Choroid plexus epithelial cell (primary cell): Measurements from ENCODE around the gene HES7.

Source experiments
- DNase-seq: peaks from one replicate; pipeline ENCODE4 v3.0.0-alpha.2; 2010; ENCODE audit warnings: low read depth
- H3K4me3 ChIP-seq: 2 replicates; pipeline ENCODE4 v1.5.1; 2011; ENCODE audit warnings: low read depth, mild to moderate bottlenecking, control low read depth, low read length, moderate library complexity
- TF ChIP-seq, protein P1 (sequence below): conservative IDR thresholded peaks from 2 replicates; pipeline ENCODE4 v1.5.1; 2011; ENCODE audit warnings: low read depth, mild to moderate bottlenecking, control low read depth, inconsistent platforms, low read length, moderate library complexity

Gene HES7

GRCh38 chr17:8120520-8121406 is 3.1 kb downstream of the HES7 start:
- DNase-seq = peak; percentile 72
- H3K4me3 ChIP-seq = peak overlapping the region; percentile 58
- TF ChIP-seq, protein P1, sequence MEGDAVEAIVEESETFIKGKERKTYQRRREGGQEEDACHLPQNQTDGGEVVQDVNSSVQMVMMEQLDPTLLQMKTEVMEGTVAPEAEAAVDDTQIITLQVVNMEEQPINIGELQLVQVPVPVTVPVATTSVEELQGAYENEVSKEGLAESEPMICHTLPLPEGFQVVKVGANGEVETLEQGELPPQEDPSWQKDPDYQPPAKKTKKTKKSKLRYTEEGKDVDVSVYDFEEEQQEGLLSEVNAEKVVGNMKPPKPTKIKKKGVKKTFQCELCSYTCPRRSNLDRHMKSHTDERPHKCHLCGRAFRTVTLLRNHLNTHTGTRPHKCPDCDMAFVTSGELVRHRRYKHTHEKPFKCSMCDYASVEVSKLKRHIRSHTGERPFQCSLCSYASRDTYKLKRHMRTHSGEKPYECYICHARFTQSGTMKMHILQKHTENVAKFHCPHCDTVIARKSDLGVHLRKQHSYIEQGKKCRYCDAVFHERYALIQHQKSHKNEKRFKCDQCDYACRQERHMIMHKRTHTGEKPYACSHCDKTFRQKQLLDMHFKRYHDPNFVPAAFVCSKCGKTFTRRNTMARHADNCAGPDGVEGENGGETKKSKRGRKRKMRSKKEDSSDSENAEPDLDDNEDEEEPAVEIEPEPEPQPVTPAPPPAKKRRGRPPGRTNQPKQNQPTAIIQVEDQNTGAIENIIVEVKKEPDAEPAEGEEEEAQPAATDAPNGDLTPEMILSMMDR = peak; percentile 43

DNA sequence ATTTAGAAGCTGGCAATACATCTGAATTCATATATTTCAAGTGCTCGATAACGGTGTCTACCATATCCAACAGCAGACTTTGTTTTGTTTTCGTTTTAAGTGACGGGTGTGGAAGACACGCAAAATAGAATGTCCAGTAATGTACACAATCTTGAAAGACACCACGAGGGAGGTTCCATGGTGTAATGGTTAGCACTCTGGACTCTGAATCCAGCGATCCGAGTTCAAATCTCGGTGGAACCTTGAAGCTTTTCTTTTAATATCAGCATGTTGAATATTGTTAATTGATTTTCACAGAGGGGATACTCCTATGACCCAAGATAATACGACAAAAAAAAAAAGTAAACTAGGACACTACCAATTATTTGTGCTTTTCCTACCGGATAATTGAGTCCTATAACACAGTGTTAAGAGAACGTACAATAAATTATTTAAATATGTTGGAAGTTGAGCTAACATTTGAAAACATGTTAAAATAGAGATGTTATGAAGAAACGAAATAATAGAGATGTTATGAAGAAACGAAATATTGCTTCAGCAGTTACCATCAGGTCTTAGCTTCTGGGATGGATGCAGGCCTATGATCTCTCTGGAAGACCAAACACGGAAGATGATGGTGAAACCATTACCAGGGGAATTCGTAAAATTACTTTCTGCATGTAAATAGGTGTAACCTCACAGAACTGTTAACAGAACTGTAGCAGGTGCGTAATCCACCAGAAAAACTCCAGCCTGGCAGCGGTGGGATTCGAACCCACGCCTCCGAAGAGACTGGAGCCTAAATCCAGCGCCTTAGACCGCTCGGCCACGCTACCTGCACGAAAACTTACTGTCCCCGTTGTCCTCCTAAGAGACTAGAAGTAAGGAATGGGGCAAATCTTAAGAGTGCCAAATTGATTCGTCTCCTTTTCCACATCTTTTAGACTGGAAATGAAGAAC is 4.1 kb downstream of the HES7 start:
- DNase-seq = peak; percentile 95
- TF ChIP-seq, protein P1 = no peak
- H3K4me3 ChIP-seq = peak overlapping the region; percentile 60

DNA sequence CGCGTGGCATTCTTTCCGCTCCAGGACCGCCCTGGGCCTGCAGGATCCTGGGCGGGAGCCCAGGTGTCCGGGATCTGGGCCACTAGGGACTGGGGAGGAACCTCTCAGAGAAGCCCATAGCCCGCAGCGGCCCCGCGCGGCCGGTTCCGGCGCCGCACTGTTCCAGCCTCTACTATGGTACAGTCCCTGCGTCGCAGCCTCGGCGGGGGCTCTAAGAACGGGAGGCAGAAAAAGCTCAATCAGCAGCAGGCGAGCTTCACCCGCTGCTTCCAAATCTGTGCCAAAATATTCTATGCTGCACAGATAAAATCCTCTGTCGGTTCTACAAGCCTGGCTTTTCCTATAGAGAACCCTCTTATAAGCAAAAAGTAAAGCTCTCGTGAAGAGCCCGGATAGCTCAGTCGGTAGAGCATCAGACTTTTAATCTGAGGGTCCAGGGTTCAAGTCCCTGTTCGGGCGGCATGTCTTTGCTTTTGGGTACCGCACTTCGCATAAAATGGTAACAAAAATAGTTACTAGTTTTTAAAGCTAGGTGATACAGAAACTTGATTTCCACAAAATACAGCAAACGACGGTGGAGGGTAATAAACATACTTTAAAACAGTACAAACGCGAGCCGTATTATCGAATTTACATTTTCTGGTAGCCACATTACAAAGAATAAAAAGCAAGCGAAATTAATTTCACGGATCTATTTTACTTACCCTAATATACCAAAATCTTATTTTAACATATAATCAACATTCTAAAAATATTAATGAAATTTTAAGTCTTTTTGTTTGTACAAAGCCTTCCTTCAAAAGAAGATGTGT is 4.9 kb downstream of the HES7 start:
- TF ChIP-seq, protein P1 = peak; percentile 91
- peak overlapping the region; percentile 60 for H3K4me3 ChIP-seq
- peak; percentile 83 for DNase-seq

GRCh38 chr17:8117980-8118768 is 5.7 kb downstream of the HES7 start, which contains the start of gene ALOXE3:
ALOXE3 (minus strand) TSS chr17:8118514; CDS start chr17:8117990, 524 bp downstream.
- TF ChIP-seq, protein P1 = no peak
- peak; percentile 60 for DNase-seq
- H3K4me3 ChIP-seq = peak within 1 kb of the TSS; percentile 60

GRCh38 chr17:8117367-8117979 is 6.4 kb downstream of the HES7 start:
- DNase-seq = no peak
- H3K4me3 ChIP-seq = peak overlapping the region; percentile 60

More at GRCh38 chr17:8117367-8117979, 6.4 kb downstream of the HES7 start:
- TF ChIP-seq, protein P1 = no peak
